ENCODE data around the gene ACKR3.

- no peak for TF ChIP-seq POLR2A (IDR thresholded peaks at IDR 0.05)
- TF ChIP-seq, protein P1, sequence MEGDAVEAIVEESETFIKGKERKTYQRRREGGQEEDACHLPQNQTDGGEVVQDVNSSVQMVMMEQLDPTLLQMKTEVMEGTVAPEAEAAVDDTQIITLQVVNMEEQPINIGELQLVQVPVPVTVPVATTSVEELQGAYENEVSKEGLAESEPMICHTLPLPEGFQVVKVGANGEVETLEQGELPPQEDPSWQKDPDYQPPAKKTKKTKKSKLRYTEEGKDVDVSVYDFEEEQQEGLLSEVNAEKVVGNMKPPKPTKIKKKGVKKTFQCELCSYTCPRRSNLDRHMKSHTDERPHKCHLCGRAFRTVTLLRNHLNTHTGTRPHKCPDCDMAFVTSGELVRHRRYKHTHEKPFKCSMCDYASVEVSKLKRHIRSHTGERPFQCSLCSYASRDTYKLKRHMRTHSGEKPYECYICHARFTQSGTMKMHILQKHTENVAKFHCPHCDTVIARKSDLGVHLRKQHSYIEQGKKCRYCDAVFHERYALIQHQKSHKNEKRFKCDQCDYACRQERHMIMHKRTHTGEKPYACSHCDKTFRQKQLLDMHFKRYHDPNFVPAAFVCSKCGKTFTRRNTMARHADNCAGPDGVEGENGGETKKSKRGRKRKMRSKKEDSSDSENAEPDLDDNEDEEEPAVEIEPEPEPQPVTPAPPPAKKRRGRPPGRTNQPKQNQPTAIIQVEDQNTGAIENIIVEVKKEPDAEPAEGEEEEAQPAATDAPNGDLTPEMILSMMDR (IDR thresholded peaks at IDR 0.05) = no peak
Measured at GRCh38 chr2:236607471-236608187, 38.0 kb downstream of the ACKR3 start.

Measured in esophagus squamous epithelium (tissue), 4 donors.